Heart left ventricle (tissue), 16 donors: ENCODE results near the gene CYYR1. TPM values are rescaled to one million over a fixed set of nuclear protein-coding genes. Genes with fewer than 3 reads are reported as not detected.

Source experiments
- ATAC-seq, 4 donors: fragments of 200-7000 bp; cut with Tn5 transposase; one replicate each; pipeline ENCODE4 v1.9.1; 2020 to 2022; ENCODE audit warnings: moderate library complexity in 4 of 4, mild to moderate bottlenecking in 3 of 4, moderate number of reproducible peaks in 1 of 4
- DNase-seq, 5 donors: peaks; one replicate each; pipeline ENCODE4 v3.0.0-alpha.2; 2020
- H3K27ac ChIP-seq, 12 donors: fragments of 200-600 bp; sonication (generic) in 4 of 12; one replicate each; pipeline versions ENCODE4 v1.5.0 to v1.8.0; 2016 to 2022; ENCODE audit warnings: mild to moderate bottlenecking in 2 of 12
- H3K27me3 ChIP-seq, 9 donors: fragments of 200-600 bp; sonication (generic) in 2 of 9; one replicate each; pipeline versions ENCODE4 v1.5.1 to v1.8.0; 2016 to 2022; ENCODE audit warnings: mild to moderate bottlenecking in 3 of 9
- H3K36me3 ChIP-seq, 9 donors: fragments of 200-600 bp; sonication (generic) in 2 of 9; one replicate each; pipeline versions ENCODE4 v1.5.0 to v1.8.0; 2018 to 2022; ENCODE audit warnings: mild to moderate bottlenecking in 2 of 9
- H3K4me1 ChIP-seq, 12 donors: fragments of 200-600 bp; sonication (generic) in 4 of 12; one replicate each; pipeline versions ENCODE4 v1.5.0 to v1.8.0; 2016 to 2022; ENCODE audit warnings: mild to moderate bottlenecking in 3 of 12
- H3K4me3 ChIP-seq, 12 donors: fragments of 200-600 bp; sonication (generic) in 4 of 12; one replicate each; pipeline versions ENCODE4 v1.5.0 to v1.8.0; 2017 to 2022; ENCODE audit warnings: mild to moderate bottlenecking in 9 of 12, moderate library complexity in 4 of 12
- H3K9me3 ChIP-seq, 12 donors: fragments of 200-600 bp; sonication (generic) in 4 of 12; one replicate each; pipeline versions ENCODE4 v1.5.0 to v1.8.0; 2016 to 2022; ENCODE audit warnings: mild to moderate bottlenecking in 1 of 12
- CTCF ChIP-seq, 12 donors: fragments of 200-600 bp; sonication (generic) in 4 of 12; IDR thresholded peaks; one replicate each; pipeline versions ENCODE4 v1.5.0 to v1.8.0; 2018 to 2022; ENCODE audit warnings: antibody characterized with exemption in 12 of 12, mild to moderate bottlenecking in 5 of 12
- POLR2A ChIP-seq, 2 donors: fragments of 450-650 bp; IDR thresholded peaks; one replicate each; pipeline ENCODE4 v1.6.1; 2017; ENCODE audit warnings: antibody characterized with exemption in 2 of 2, mild to moderate bottlenecking in 2 of 2, moderate library complexity in 2 of 2
- WGBS, 4 donors: extraction: QIAGEN DNeasy Blood & Tissue Kit in 2 of 4; methylation state at CpG; one replicate each; pipeline versions ENCODE4 v1.1.5 to v1.1.7; 2013 to 2018; 5-methylcytosine and 5-hydroxymethylcytosine counted together
- intact Hi-C, 10 donors: fragments of 100-400 bp; cut with DNase I; formaldehyde crosslinking; loops; one replicate each; pipeline versions ENCODE4 v1.11.1 to v1.14.2; 2022
- polyA plus RNA-seq, 2 donors: library from polyadenylated mRNA; stranded (reverse); fragments of 200-250 nt; gene quantifications; one replicate each; pipeline ENCODE4 v1.2.3, GENCODE V29; 2013
- total RNA-seq, 9 donors: library from RNA; depleted of rRNA in 2 of 9; stranded (reverse); fragments of >200 nt in 2 of 9; fragmentation: NEBNext Ultra II Directional in 3 of 9; extraction: Animal tissue kit (Norgen Biotek cat#: 25700) in 3 of 9; gene quantifications; one replicate each; pipeline versions ENCODE4 v1.1.0 to v1.2.4, GENCODE V29; 2016 to 2023
- donor health status: ischemic (EF 13 %, LVEDD 7.1; RV severe dilation, severe dysfunction).
- donor health status: healthy with polysubstance abuse.
- donor health status: DM: no; HTN: yes; CAD: no.
- donor health status: DM: no; HTN: no; CAD: no.
- donor health status: ischemic (EF 25% LVEDD 6.9; RV normal size, moderate dysfunction).
- donor health status: ischemic (EF 25% LVEDD 5.7; RV mildly dilated, moderate dysfunction).
- donor health status: healthy.
- donor health status: DM: yes; HTN: yes; CAD: no.
- donor health status: ischemic (EF 35%, LVEDD 5.7; RV mildly dilated, moderate dysfunction).
- donor health status: nonischemic (EF 11% LVEDD 7.7; RV severe dilation, severe dysfunction).
- donor health status: DM: yes; HTN: yes; CAD: no.
- donor health status: PGD.
- donor health status: ischemic (EF 29% LVEDD 5.4; RV normal size, mild dysfunction).
- donor health status: nonischemic (EF 23%, LVEDD 6.1; RV moderate dilation, normal function).

CYYR1 gene
- total and polyA plus RNA-seq, 11 donors, result 12.1 to 37.6 (median 17.2) TPM

- Histone ChIP-seq H3K36me3 (no peaks in the 10 kb centered on the region), H3K4me3 (no peak overlapping the region), H3K9me3 (peaks cover 0 to 20% (median 4%) of the 10 kb centered on the region in 12 donors), H3K4me1 (no peaks in the 10 kb centered on the region), H3K27ac (no peak overlapping the region), H3K27me3 (no peaks in the 10 kb centered on the region)
- WGBS, 4 donors, result 89 to 100% (median 92%) methylated on average over 1 of the region's 1 CpG
- DNase-seq (no peak), ATAC-seq (no peak)
- intact Hi-C loops, result no loop called here
- no peak for TF ChIP-seq CTCF (IDR thresholded peaks at IDR 0.05)
- no peak for TF ChIP-seq POLR2A (IDR thresholded peaks at IDR 0.05)
Observed at GRCh38 chr21:26581818-26582217, 8.7 kb upstream of the CYYR1 start.

- DNase-seq, result no peak
- Histone ChIP-seq H3K9me3 (peaks cover 0 to 19% (median 9%) of the 10 kb centered on the region in 12 donors), H3K4me3 (peak overlapping the region; percentile 45 to 68 (median 60)), H3K27me3 (peaks cover 0 to 13% (median 8%) of the 10 kb centered on the region in 9 donors), H3K36me3 (no peaks in the 10 kb centered on the region), H3K4me1 (no peaks in the 10 kb centered on the region), H3K27ac (peak overlapping the region; percentile 75 to 91 (median 85))
- ATAC-seq, result no peak
- intact Hi-C loops, result loop anchor here in 5 of 10 donors (5.0 to 10.0 kb wide), 5 partner anchors 87 to 687 kb away; partner anchors contain the start of gene APP (in 2 of the 5)
- WGBS, 4 donors, result 16 to 18% (median 16%) methylated on average over 11 of the region's 11 CpGs
- TF ChIP-seq POLR2A (IDR thresholded peaks at IDR 0.05) (no peak), CTCF (IDR thresholded peaks at IDR 0.05) (no peak)
Observed at GRCh38 chr21:26572076-26572701, 897 bp downstream of the CYYR1 start.

GRCh38 chr21:26570203-26570602 is 2.9 kb downstream of the CYYR1 start:
- 23 to 41% (median 31%) methylated on average over 3 of the region's 3 CpGs for WGBS, 4 donors
- peak in 3 of 5 donors; percentile 26 to 45 (median 34) for DNase-seq
- peak in 1 of 2 donors; percentile 42 for TF ChIP-seq POLR2A (IDR thresholded peaks at IDR 0.05)
- TF ChIP-seq CTCF (IDR thresholded peaks at IDR 0.05), result no peak
- peak overlapping the region in 9 of 12 donors; percentile 55 to 68 (median 63) for H3K4me3 ChIP-seq
- H3K27ac ChIP-seq, result peak overlapping the region in 11 of 12 donors; percentile 25 to 91 (median 85)
- ATAC-seq, result peak; percentile 61 to 88 (median 84)
- H3K36me3 ChIP-seq, result peaks cover 0 to 6% (median 0%) of the 10 kb centered on the region in 9 donors
- H3K27me3 ChIP-seq, result peaks cover 0 to 13% (median 8%) of the 10 kb centered on the region in 9 donors
- peaks cover 0 to 5% (median 0%) of the 10 kb centered on the region in 12 donors for H3K4me1 ChIP-seq
- intact Hi-C loops, result loop anchor here in 5 of 10 donors (5.0 to 10.0 kb wide), 5 partner anchors 85 to 685 kb away; partner anchors contain the start of gene APP (in 2 of the 5)
- peaks cover 0 to 17% (median 9%) of the 10 kb centered on the region in 12 donors for H3K9me3 ChIP-seq

- DNase-seq (no peak), ATAC-seq (no peak)
- H3K27me3 ChIP-seq, result no peaks in the 10 kb centered on the region
- intact Hi-C loops, result loop anchor here in 1 of 10 donors (10.0 kb wide), 1 partner anchor 81 kb away; no protein-coding TSS in a partner anchor
- no peak for TF ChIP-seq CTCF (IDR thresholded peaks at IDR 0.05)
- no peak for TF ChIP-seq POLR2A (IDR thresholded peaks at IDR 0.05)
- H3K27ac ChIP-seq, result peak overlapping the region; percentile 2 to 86 (median 61)
- WGBS, 4 donors, result 65 to 78% (median 70%) methylated on average over 2 of the region's 2 CpGs
- peaks cover 0 to 11% (median 0%) of the 10 kb centered on the region in 9 donors for H3K36me3 ChIP-seq
- peaks cover 0 to 24% (median 7%) of the 10 kb centered on the region in 12 donors for H3K4me1 ChIP-seq
- no peak overlapping the region for H3K4me3 ChIP-seq
- H3K9me3 ChIP-seq, result peaks cover 0 to 4% (median 0%) of the 10 kb centered on the region in 12 donors
Observed at GRCh38 chr21:26565546-26565945, 7.5 kb downstream of the CYYR1 start.
